22Rv1 (cell line): ENCODE results near the gene DERL3.

Experiments used
- H3K27ac ChIP-seq: fragments of 450-650 bp; 2 replicates; pipeline ENCODE4 v1.5.1; 2017
- ZFX ChIP-seq: fragments of 450-650 bp; IDR thresholded peaks from 2 replicates; pipeline ENCODE4 v1.6.1; 2017; ENCODE audit warnings: antibody characterized with exemption, borderline replicate concordance
- TF ChIP-seq, protein P1 (sequence below): fragments of 450-650 bp; IDR thresholded peaks from 2 replicates; pipeline ENCODE4 v1.5.1; 2017; ENCODE audit warnings: mild to moderate bottlenecking

DERL3 gene

DNA sequence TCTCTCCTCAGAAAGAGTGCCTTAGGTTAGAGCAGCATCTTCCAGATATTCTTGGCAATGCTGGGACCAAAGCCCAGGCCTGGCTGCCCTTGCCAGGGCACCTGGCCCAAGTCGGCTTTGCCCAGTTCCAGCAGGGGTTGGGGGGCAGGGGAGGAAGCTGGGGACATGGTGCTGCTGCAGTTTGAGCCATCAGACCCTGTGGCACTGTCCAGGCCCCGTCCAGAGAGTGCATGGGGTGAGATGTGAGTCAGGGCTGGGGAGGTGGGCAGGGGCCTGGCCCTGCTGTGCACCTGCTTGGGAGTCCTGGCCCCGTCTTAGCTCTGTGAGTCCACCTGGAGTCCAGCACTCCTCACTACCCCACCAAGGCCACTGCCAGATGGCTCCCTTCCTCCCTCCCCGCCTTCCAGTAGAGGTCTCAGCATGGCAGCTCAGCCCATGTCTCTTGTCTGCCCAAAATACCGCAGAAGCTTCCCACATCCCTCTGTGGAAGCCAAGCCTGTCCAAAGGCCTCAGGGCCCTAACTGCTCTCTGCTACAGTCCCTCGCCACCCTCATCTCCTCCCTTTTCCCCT lies 16.6 kb downstream of the DERL3 start:
- no peak overlapping the region for H3K27ac ChIP-seq
- TF ChIP-seq, protein P1, sequence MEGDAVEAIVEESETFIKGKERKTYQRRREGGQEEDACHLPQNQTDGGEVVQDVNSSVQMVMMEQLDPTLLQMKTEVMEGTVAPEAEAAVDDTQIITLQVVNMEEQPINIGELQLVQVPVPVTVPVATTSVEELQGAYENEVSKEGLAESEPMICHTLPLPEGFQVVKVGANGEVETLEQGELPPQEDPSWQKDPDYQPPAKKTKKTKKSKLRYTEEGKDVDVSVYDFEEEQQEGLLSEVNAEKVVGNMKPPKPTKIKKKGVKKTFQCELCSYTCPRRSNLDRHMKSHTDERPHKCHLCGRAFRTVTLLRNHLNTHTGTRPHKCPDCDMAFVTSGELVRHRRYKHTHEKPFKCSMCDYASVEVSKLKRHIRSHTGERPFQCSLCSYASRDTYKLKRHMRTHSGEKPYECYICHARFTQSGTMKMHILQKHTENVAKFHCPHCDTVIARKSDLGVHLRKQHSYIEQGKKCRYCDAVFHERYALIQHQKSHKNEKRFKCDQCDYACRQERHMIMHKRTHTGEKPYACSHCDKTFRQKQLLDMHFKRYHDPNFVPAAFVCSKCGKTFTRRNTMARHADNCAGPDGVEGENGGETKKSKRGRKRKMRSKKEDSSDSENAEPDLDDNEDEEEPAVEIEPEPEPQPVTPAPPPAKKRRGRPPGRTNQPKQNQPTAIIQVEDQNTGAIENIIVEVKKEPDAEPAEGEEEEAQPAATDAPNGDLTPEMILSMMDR: no peak
- no peak for TF ChIP-seq ZFX

DNA sequence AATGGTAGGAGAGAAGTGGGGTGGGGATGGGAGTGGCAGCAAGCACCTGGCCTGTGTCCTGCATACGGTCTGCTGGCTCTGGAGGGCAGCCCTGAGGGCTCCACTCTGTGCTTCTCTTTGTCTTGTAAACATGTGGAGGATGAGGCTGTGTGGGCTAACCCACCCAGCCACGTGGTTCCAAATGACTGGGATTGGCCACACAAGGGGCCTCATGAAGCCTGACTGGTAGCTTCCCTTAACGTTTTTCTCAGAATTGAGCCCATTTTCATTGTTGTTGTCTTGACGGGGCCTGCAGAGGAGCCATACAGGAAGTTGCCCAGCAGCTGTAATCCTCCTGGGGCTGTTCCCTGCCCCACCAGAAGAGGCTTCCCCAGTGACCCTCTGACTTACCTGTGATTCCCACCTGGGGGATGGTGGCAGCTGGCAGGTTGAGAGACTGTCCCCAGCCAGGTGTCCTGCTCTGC lies 18.0 kb downstream of the DERL3 start:
- TF ChIP-seq ZFX: no peak
- TF ChIP-seq, protein P1: no peak
- H3K27ac ChIP-seq: no peak overlapping the region

DNA sequence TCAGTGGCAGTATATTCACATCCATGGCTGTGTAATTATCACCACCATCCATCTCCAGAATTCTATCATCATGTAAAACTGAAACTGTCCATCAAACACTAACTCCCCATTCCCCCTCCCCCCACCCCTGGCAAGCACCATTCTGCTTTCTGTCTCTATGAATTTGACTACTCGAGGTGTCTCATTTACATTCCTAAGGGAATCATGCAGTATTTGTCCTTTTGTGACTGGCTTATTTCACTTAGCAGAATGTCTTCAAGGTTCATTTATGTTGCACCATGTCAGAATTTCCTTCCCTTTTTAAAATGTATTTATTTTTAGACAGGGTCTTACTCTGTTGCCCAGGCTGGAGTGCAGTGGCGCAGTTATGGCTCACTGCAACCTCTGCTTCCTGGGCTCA lies 20.3 kb downstream of the DERL3 start:
- H3K27ac ChIP-seq: no peak overlapping the region
- TF ChIP-seq, protein P1: no peak
- no peak for TF ChIP-seq ZFX

DNA sequence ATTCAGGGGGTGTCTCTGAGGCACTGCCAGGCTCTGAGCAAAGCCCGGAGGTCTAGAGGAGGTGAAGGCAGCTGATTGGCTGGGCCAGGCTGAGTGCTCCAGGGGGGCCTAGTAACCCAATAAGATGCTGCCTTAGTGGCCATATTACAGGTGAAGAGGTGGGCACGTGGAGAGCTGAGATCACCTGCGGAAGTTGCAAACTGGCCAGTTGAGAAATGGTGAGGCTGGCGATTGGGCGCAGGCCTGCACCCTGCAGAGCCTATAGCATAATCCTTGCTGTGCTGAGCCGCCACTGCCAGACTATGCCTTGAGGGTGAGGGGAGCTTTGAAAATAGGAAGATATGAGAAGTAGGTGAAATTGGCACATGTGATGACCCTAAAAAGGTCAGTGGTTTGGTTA lies 21.7 kb downstream of the DERL3 start:
- no peak overlapping the region for H3K27ac ChIP-seq
- TF ChIP-seq, protein P1: no peak

DNA sequence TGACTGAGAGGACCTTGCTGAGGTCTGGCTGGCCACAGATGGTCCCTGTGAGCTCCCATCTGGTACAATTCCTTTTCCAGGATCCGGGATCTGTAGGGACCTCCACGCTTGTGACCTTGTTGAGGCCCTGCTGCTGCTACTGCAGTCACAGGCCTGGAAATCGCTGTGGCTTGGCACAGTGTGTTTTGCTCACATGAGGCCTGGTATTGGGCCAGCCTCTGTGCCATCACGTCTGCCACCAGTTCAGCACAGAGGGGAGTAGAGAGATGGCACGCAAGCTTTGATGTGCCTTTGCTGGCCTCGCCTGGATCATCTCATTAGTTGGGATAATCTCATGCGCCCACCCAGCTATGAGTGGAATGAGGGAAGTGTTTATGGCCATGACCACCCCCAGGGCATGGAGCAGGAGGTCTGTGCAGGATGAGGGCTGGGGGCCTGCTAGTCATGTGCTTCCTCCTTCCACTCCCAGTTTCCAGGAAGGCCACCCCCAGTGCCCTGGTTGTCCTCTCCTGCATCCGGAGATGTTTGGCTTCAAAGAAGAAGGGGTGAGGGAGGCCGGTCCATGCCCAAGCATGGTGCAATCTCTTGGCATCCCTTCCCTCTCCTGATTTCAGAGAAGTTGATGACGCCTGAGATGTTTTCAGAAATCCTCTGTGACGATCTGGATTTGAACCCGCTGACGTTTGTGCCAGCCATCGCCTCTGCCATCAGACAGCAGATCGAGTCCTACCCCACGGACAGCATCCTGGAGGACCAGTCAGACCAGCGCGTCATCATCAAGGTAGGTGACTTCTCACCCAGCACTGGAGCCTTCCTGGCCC lies 22.4 kb downstream of the DERL3 start:
- H3K27ac ChIP-seq: no peak overlapping the region
- TF ChIP-seq, protein P1: no peak
- no peak for TF ChIP-seq ZFX

DNA sequence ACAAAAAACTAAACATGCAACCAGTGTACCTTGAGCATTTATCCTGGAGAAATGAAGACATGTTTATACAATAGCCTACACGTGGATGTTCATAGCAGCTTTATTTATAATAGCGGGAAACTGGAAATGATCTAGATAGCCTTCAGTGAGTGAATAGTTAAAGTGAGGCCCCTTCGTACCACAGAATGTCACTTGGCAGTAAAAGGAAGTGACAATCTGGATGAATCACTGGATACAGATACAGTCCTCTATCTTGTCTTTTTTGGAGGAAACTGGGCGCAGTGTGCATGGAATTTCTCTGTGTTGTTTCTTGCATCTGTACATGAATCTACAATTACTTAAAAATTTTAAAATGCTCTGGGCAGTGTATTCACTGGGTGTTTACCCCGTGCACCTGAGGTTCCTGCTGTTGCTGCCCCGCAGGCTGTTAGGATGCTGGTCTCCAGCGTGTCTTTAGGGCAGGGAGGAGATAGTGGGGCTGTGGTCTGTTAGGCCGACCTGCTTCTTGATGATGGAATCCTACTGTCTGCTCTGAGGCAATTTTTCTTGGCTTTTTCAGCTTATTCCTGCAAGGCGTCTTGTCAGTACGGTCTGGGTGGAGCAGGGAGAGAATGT lies 23.2 kb downstream of the DERL3 start:
- no peak for TF ChIP-seq ZFX
- TF ChIP-seq, protein P1: no peak
- H3K27ac ChIP-seq: no peak overlapping the region

DNA sequence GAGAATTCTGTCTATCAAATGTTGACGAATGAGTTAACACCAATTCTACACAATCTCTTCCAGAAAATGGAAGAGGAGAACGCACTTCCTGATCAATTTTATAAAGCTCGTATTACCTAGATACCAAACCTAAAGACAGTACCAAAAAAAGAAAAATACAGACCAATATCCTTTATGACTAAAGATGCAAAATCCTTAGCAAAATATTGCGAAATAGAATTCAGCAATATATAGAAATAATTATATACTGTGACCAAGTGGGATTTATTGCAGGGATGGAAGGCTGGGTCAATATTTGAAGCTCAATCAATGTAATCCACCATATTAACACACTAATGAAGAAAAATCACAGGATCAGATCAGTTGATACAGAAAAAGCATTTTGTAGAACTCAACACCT lies 26.4 kb downstream of the DERL3 start:
- H3K27ac ChIP-seq: no peak overlapping the region
- TF ChIP-seq ZFX: no peak
- TF ChIP-seq, protein P1: no peak
